Sigmoid colon (tissue), 7 donors: Measurements from ENCODE around the gene KISS1R. TPM values are rescaled to one million over a fixed set of nuclear protein-coding genes. Genes with fewer than 3 reads are reported as not detected.

Experiments
- DNase-seq: peaks from one replicate; pipeline ENCODE4 v3.0.0-alpha.2; 2019
- H3K27ac ChIP-seq, 4 donors: fragments of 200-600 bp; sonication (generic); one replicate each; pipeline ENCODE4 v1.5.1; 2016 to 2019; ENCODE audit warnings: mild to moderate bottlenecking in 1 of 4
- H3K27me3 ChIP-seq, 3 donors: fragments of 200-600 bp; sonication (generic); one replicate each; pipeline ENCODE4 v1.5.1; 2019; ENCODE audit warnings: mild to moderate bottlenecking in 1 of 3
- H3K36me3 ChIP-seq, 4 donors: fragments of 200-600 bp; sonication (generic); one replicate each; pipeline ENCODE4 v1.5.1; 2016 to 2019
- H3K4me1 ChIP-seq, 4 donors: fragments of 200-600 bp; sonication (generic); one replicate each; pipeline ENCODE4 v1.5.1; 2017 to 2019
- H3K4me3 ChIP-seq, 4 donors: fragments of 200-600 bp; sonication (generic); one replicate each; pipeline ENCODE4 v1.5.1; 2017 to 2019; ENCODE audit warnings: mild to moderate bottlenecking in 2 of 4, moderate library complexity in 1 of 4
- H3K9me3 ChIP-seq, 4 donors: fragments of 200-600 bp in 3 of 4; sonication (generic) in 3 of 4; one replicate each; pipeline versions ENCODE4 v1.5.1 to v1.6.1; 2013 to 2019
- CTCF ChIP-seq, 4 experiments: fragments of 450-650 bp in 3 of 4; fragments of 200-600 bp in 1 of 4; IDR thresholded peaks; one replicate each; pipeline ENCODE4 v1.5.1; 2016 to 2019; ENCODE audit warnings: antibody characterized with exemption in 4 of 4, mild to moderate bottlenecking in 3 of 4, moderate library complexity in 2 of 4
- EP300 ChIP-seq, 4 donors: sonication (generic); formaldehyde crosslinking; IDR thresholded peaks; one replicate each; pipeline ENCODE4 v1.6.1; 2017; ENCODE audit warnings: antibody characterized with exemption in 4 of 4
- POLR2A ChIP-seq, 2 donors: fragments of 450-650 bp; IDR thresholded peaks; one replicate each; pipeline ENCODE4 v1.6.1; 2016; ENCODE audit warnings: antibody characterized with exemption in 2 of 2, mild to moderate bottlenecking in 2 of 2, moderate library complexity in 2 of 2
- POLR2AphosphoS5 ChIP-seq, 4 donors: sonication (generic); formaldehyde crosslinking; IDR thresholded peaks; one replicate each; pipeline ENCODE4 v1.6.1; 2017; ENCODE audit warnings: antibody characterized with exemption in 4 of 4
- WGBS, 2 donors: extraction: QIAGEN DNeasy Blood & Tissue Kit; methylation state at CpG; one replicate each; pipeline ENCODE4 v1.1.7; 2013; 5-methylcytosine and 5-hydroxymethylcytosine counted together
- intact Hi-C: fragments of 100-400 bp; cut with DNase I; formaldehyde crosslinking; loops from one replicate; pipeline ENCODE4 v1.15.1; 2023
- polyA plus RNA-seq, 3 donors: library from polyadenylated mRNA; stranded (reverse); fragments of 200-250 nt; gene quantifications; one replicate each; pipeline ENCODE4 v1.2.3, GENCODE V29; 2013
- total RNA-seq, 4 donors: library from RNA; depleted of rRNA; stranded (reverse); fragments of >200 nt; gene quantifications; one replicate each; pipeline ENCODE4 v1.1.0, GENCODE V29; 2016
- donor health status: healthy with polysubstance abuse.
- donor health status: Bipolar disorder and iron deficiency.
- donor health status: healthy.

KISS1R gene
- total and polyA plus RNA-seq, 7 donors: 0.13 TPM; not detected in 6

GRCh38 chr19:892243-892893, 24.8 kb upstream of the KISS1R start:
- H3K9me3 ChIP-seq: no peaks in the 10 kb centered on the region
- TF ChIP-seq POLR2AphosphoS5 (IDR thresholded peaks at IDR 0.05) (no peak), CTCF (IDR thresholded peaks at IDR 0.05) (no peak), POLR2A (IDR thresholded peaks at IDR 0.05) (no peak), EP300 (IDR thresholded peaks at IDR 0.05) (no peak)
- H3K36me3 ChIP-seq: peaks cover 0 to 36% (median 8%) of the 10 kb centered on the region in 4 donors
- peak overlapping the region; percentile 76 to 96 (median 78) for H3K4me3 ChIP-seq
- no peaks in the 10 kb centered on the region for H3K27me3 ChIP-seq
- H3K27ac ChIP-seq: peak overlapping the region; percentile 89 to 92 (median 90)
- intact Hi-C loops: no loop called here
- 2 to 6% methylated on average over 27 of the region's 27 CpGs for whole genome bisulfite sequencing, 2 donors
- H3K4me1 ChIP-seq: peaks cover 0 to 22% (median 18%) of the 10 kb centered on the region in 4 donors
- no peak for DNase-seq

- Histone ChIP-seq H3K36me3 (peaks cover 0 to 30% (median 8%) of the 10 kb centered on the region in 4 donors), H3K9me3 (no peaks in the 10 kb centered on the region), H3K27me3 (no peaks in the 10 kb centered on the region), H3K4me3 (peak within 1 kb of the TSS; percentile 76 to 96 (median 78)), H3K27ac (peak within 1 kb of the TSS; percentile 89 to 92 (median 90)), H3K4me1 (peaks cover 0 to 22% (median 18%) of the 10 kb centered on the region in 4 donors)
- 1% methylated on average over 69 of the region's 69 CpGs for WGBS, 2 donors
- DNase-seq: peak; percentile 97
- intact Hi-C loops: no loop called here
- TF ChIP-seq CTCF (IDR thresholded peaks at IDR 0.05): no peak
- TF ChIP-seq POLR2A (IDR thresholded peaks at IDR 0.05): peak in 1 of 2 donors; percentile 44
- peak; percentile 47 to 70 (median 65) for TF ChIP-seq POLR2AphosphoS5 (IDR thresholded peaks at IDR 0.05)
Observed at GRCh38 chr19:892894-893689, 24.0 kb upstream of the KISS1R start, which contains the start of the genes MED16 and RNU6-9. TSS of gene MED16 (minus strand) at chr19:893187. CDS start at chr19:891131, 2,056 bp downstream. TSS of gene RNU6-9 (plus strand) at chr19:893484.

GRCh38 chr19:896434-896833, 20.7 kb upstream of the KISS1R start:
- intact Hi-C loops: no loop called here
- H3K4me1 ChIP-seq: peaks cover 0 to 15% (median 11%) of the 10 kb centered on the region in 4 donors
- no peaks in the 10 kb centered on the region for H3K9me3 ChIP-seq
- H3K27ac ChIP-seq: no peak overlapping the region
- no peaks in the 10 kb centered on the region for H3K27me3 ChIP-seq
- peaks cover 0 to 24% (median 10%) of the 10 kb centered on the region in 4 donors for H3K36me3 ChIP-seq
- no peak for DNase-seq
- WGBS, 2 donors: 96 to 97% methylated on average over 10 of the region's 10 CpGs
- H3K4me3 ChIP-seq: no peak overlapping the region
- no peak for TF ChIP-seq POLR2A (IDR thresholded peaks at IDR 0.05)
- TF ChIP-seq POLR2AphosphoS5 (IDR thresholded peaks at IDR 0.05): no peak
- TF ChIP-seq CTCF (IDR thresholded peaks at IDR 0.05): no peak
- TF ChIP-seq EP300 (IDR thresholded peaks at IDR 0.05): no peak

- 93% methylated on average over 11 of the region's 11 CpGs for WGBS, 2 donors
- Histone ChIP-seq H3K27ac (no peak overlapping the region), H3K4me3 (no peak overlapping the region), H3K27me3 (no peaks in the 10 kb centered on the region), H3K4me1 (peaks cover 0 to 9% (median 6%) of the 10 kb centered on the region in 4 donors), H3K36me3 (peaks cover 0 to 30% (median 13%) of the 10 kb centered on the region in 4 donors), H3K9me3 (no peaks in the 10 kb centered on the region)
- TF ChIP-seq EP300 (IDR thresholded peaks at IDR 0.05): no peak
- no peak for TF ChIP-seq CTCF (IDR thresholded peaks at IDR 0.05)
- TF ChIP-seq POLR2A (IDR thresholded peaks at IDR 0.05): no peak
- no peak for TF ChIP-seq POLR2AphosphoS5 (IDR thresholded peaks at IDR 0.05)
- intact Hi-C loops: no loop called here
- no peak for DNase-seq
Observed at GRCh38 chr19:896999-897398, 20.1 kb upstream of the KISS1R start.
